Measurements from ENCODE around the gene LRG1. TPM values are rescaled to one million over a fixed set of nuclear protein-coding genes. Genes with fewer than 3 reads are reported as not detected.

LRG1 gene
- total and polyA plus RNA-seq, 9 of the 15 experiments (the other 6 are each of a cell fraction or from before 2014, with no cell fraction given): 1.5 to 11.9 (median 8.7) TPM

- TF ChIP-seq GTF3C2 (IDR thresholded peaks at IDR 0.05; ENCODE audit: borderline replicate concordance, extremely low read depth, insufficient read length): peak; percentile 81
- TF ChIP-seq PKNOX1 (IDR thresholded peaks at IDR 0.05): peak; percentile 87
- TF ChIP-seq ZC3H11A (IDR thresholded peaks at IDR 0.05; ENCODE audit: low read depth, low read length): no peak
- no peak for TF ChIP-seq HBP1 (CRISPR knock-in tag; IDR thresholded peaks at IDR 0.05)
- TF ChIP-seq CGGBP1 (CRISPR knock-in tag; IDR thresholded peaks at IDR 0.05): no peak
- TF ChIP-seq SMC3 (conservative IDR thresholded peaks at IDR 0.05; ENCODE audit: insufficient read depth, low read depth, low read length): no peak
- TF ChIP-seq ZNF668 (CRISPR knock-in tag; IDR thresholded peaks at IDR 0.05): no peak
- TF ChIP-seq SIRT6 (IDR thresholded peaks at IDR 0.05; ENCODE audit: low read depth, low read length): no peak
- no peak for TF ChIP-seq TCF7L2 (IDR thresholded peaks at IDR 0.05; ENCODE audit: low read depth, low read length)
- peak in 1 of 2 experiments; percentile 41; a peak in 1 of 4 replicates for TF ChIP-seq TRIM24 (IDR thresholded peaks at IDR 0.05)
- no peak for TF ChIP-seq EHMT2 (IDR thresholded peaks at IDR 0.05)
- no peak for TF ChIP-seq PTRF (tag; IDR thresholded peaks at IDR 0.05)
- no peak for TF ChIP-seq HEY1 (CRISPR knock-in tag; IDR thresholded peaks at IDR 0.05; ENCODE audit: borderline replicate concordance)
- TF ChIP-seq DLX4 (CRISPR knock-in tag; IDR thresholded peaks at IDR 0.05): no peak
- TF ChIP-seq DDX20 (tag; IDR thresholded peaks at IDR 0.05; ENCODE audit: low read depth): no peak
- TF ChIP-seq TFE3 (CRISPR knock-in tag; IDR thresholded peaks at IDR 0.05): no peak
- TF ChIP-seq CREM (IDR thresholded peaks at IDR 0.05; ENCODE audit: low read depth): no peak
- TF ChIP-seq TCF15 (CRISPR knock-in tag; IDR thresholded peaks at IDR 0.05): no peak
- TF ChIP-seq ZNF224 (CRISPR knock-in tag; IDR thresholded peaks at IDR 0.05): no peak
Measured at GRCh38 chr19:4555657-4556561, 16.1 kb upstream of the LRG1 start (continued).
